GM12878 (cell line): ENCODE data around the gene DHRS1. TPM values are rescaled to one million over a fixed set of nuclear protein-coding genes. Genes with fewer than 3 reads are reported as not detected.

ENCODE experiments used
- ATAC-seq: fragments of 200-7000 bp; cut with Tn5 transposase; 3 replicates; pipeline ENCODE4 v1.9.1; 2020; ENCODE audit warnings: mild to moderate bottlenecking, moderate library complexity
- BruUV-seq: library from RNA; stranded (reverse); fragments of 400-500 nt; replicated peaks from 2 replicates; lab custom pipeline; 2021; lab: Mats Ljungman, UMichigan
- CTCF ChIA-PET: fragments of 300-600 bp; sonication (Branson Sonifier 250); formaldehyde crosslinking; extraction: SDS; loops from one replicate; lab custom pipeline; 2021; ENCODE audit warnings: inconsistent platforms; lab: Yijun Ruan, JAX
- POLR2A ChIA-PET: fragments of 350-600 bp; formaldehyde crosslinking; extraction: SDS; loops from one replicate; lab custom pipeline; 2021; ENCODE audit warnings: inconsistent platforms; lab: Charles Lee
- RAD21 ChIA-PET: fragments of 300-600 bp; sonication (Branson Sonifier 250); formaldehyde crosslinking; loops from one replicate; lab custom pipeline; 2023; ENCODE audit warnings: antibody characterized with exemption; ENCODE audit not compliant: unreplicated experiment; lab: Charles Lee
- SMC1A ChIA-PET: fragments of 300-600 bp; sonication (Branson Sonifier 250); formaldehyde crosslinking; loops from one replicate; lab custom pipeline; 2023; ENCODE audit not compliant: unreplicated experiment, uncharacterized antibody; lab: Charles Lee
- DNase-seq: peaks from one replicate; pipeline ENCODE4 v3.0.0-alpha.2; 2011; ENCODE audit warnings: low read depth, low spot score
- FAIRE-seq: peaks from 3 replicates; lab custom pipeline; 2011; peaks lifted over from hg19 to GRCh38; lab: Jason Lieb, UNC
- H2AFZ ChIP-seq: 2 replicates; pipeline ENCODE4 v1.6.0; 2011; ENCODE audit warnings: low read depth, low read length, control low read depth; ENCODE audit not compliant: control insufficient read depth
- H3K27ac ChIP-seq: 2 replicates; pipeline ENCODE4 v1.5.1; 2011; ENCODE audit warnings: control low read depth; ENCODE audit not compliant: control insufficient read depth, insufficient read depth
- H3K27me3 ChIP-seq, 2 experiments: replicated peaks in 1 of 2; 2 replicates each; pipeline versions ENCODE4 v1.6.0 to v1.6.1; 2011; ENCODE audit warnings: low read length in 1 of 2; ENCODE audit not compliant: control insufficient read depth in 2 of 2, insufficient read depth in 2 of 2
- H3K36me3 ChIP-seq, 2 experiments: 2 replicates each; pipeline ENCODE4 v1.5.1; 2011; ENCODE audit warnings: low read length in 1 of 2; ENCODE audit not compliant: control insufficient read depth in 2 of 2, insufficient read depth in 2 of 2
- H3K4me1 ChIP-seq: 2 replicates; pipeline ENCODE4 v1.6.1; 2011; ENCODE audit warnings: mild to moderate bottlenecking, low read length, moderate library complexity, mixed read lengths; ENCODE audit not compliant: control insufficient read depth, insufficient read depth
- H3K4me2 ChIP-seq: 2 replicates; pipeline ENCODE4 v1.6.0; 2011; ENCODE audit warnings: control low read depth; ENCODE audit not compliant: control insufficient read depth, insufficient read depth
- H3K4me3 ChIP-seq: fragments of 200-600 bp; sonication (generic); 2 replicates; pipeline ENCODE4 v1.5.1; 2016
- H3K79me2 ChIP-seq: 2 replicates; pipeline ENCODE4 v1.6.0; 2011; ENCODE audit warnings: low read length; ENCODE audit not compliant: control insufficient read depth, insufficient read depth
- H3K9ac ChIP-seq: 2 replicates; pipeline ENCODE4 v1.8.0; 2011; ENCODE audit warnings: low read length, control low read depth, mixed read lengths; ENCODE audit not compliant: control insufficient read depth, insufficient read depth
- H3K9me3 ChIP-seq: replicated peaks from 3 replicates; pipeline ENCODE4 v1.5.1; 2011; ENCODE audit warnings: mild to moderate bottlenecking, low read length; ENCODE audit not compliant: control insufficient read depth, insufficient read depth
- H4K20me1 ChIP-seq: 2 replicates; pipeline ENCODE4 v1.6.0; 2011; ENCODE audit not compliant: control insufficient read depth, insufficient read depth
- BACH1 ChIP-seq: fragments of 450-650 bp; IDR thresholded peaks from 2 replicates; pipeline ENCODE4 v1.6.1; 2017; ENCODE audit warnings: mild to moderate bottlenecking, borderline replicate concordance
- IRF5 ChIP-seq: fragments of 450-650 bp; IDR thresholded peaks from 2 replicates; pipeline ENCODE4 v1.6.1; 2017; ENCODE audit warnings: borderline replicate concordance
- PAX5 ChIP-seq: IDR thresholded peaks from 2 replicates; pipeline ENCODE4 v1.6.1; 2011; ENCODE audit warnings: low read depth, low read length, borderline replicate concordance
- RAD51 ChIP-seq: fragments of 450-650 bp; IDR thresholded peaks from 2 replicates; pipeline ENCODE4 v1.6.1; 2016; ENCODE audit warnings: moderate library complexity, mild to moderate bottlenecking, inconsistent platforms
- TARDBP ChIP-seq: IDR thresholded peaks from 2 replicates; pipeline ENCODE4 v1.6.1; 2016; ENCODE audit warnings: borderline replicate concordance
- WGBS: methylation state at CpG from one replicate; pipeline ENCODE4 v1.1.6; 2016; ENCODE audit warnings: low lambda C conversion rate; ENCODE audit not compliant: insufficient replicate concordance, insufficient coverage; ENCODE audit errors: missing lambda C conversion rate; 5-methylcytosine and 5-hydroxymethylcytosine counted together
- in situ Hi-C: fragments of 300-500 bp; cut with MboI; formaldehyde crosslinking; loops from 9 replicates; pipeline ENCODE4 v1.14.3; 2018; ENCODE audit warnings: mixed read lengths
- intact Hi-C: fragments of 100-400 bp; cut with micrococcal nuclease; formaldehyde crosslinking; loops from one replicate; pipeline ENCODE4 v1.14.2; 2022; ENCODE audit not compliant: unreplicated experiment
- polyA plus RNA-seq, 11 experiments: library from polyadenylated mRNA; depleted of rRNA in 4 of 11; unstranded in 6 of 11; stranded (reverse) in 5 of 11; fragments of >200 nt; fragmentation: Nextera tagmentation in 4 of 11; fragmentation: Illumina TruSeq in 1 of 11; extraction: Ambion mirVana in 4 of 11; extraction: Trizol in 1 of 11; gene quantifications; 1 replicate in 1 of 11; 2 replicates in 10 of 11; pipeline versions ENCODE4 v1.2.1 to v1.2.3, GENCODE V29; 2011 to 2016; ENCODE audit warnings: inconsistent platforms in 2 of 11, missing spikeins in 2 of 11, low read depth in 1 of 11
- total RNA-seq, 4 experiments: library from RNA; depleted of rRNA in 3 of 4; stranded (reverse); fragments of >200 nt in 3 of 4; fragmentation: Illumina TruSeq in 1 of 4; extraction: Trizol in 1 of 4; gene quantifications; 2 replicates each; pipeline versions ENCODE4 v1.2.1 to v1.2.3, GENCODE V29; 2013 to 2021

DHRS1 gene
- total and polyA plus RNA-seq, 10 of the 15 experiments (the other 5 are each of a cell fraction or from before 2014, with no cell fraction given) = 12.1 to 45.0 (median 25.7) TPM

GRCh38 chr14:24329073-24329663, 29.6 kb upstream of the DHRS1 start:
- Histone ChIP-seq H3K27ac (no peak overlapping the region), H3K27me3 (peaks cover 2 to 6% of the 10 kb centered on the region in 2 experiments; a peak in 3 of 4 replicates), H3K4me2 (no peak overlapping the region), H3K4me3 (no peak overlapping the region), H3K9me3 (no peaks in the 10 kb centered on the region), H3K36me3 (no peaks in the 10 kb centered on the region), H3K9ac (no peak overlapping the region), H4K20me1 (no peaks in the 10 kb centered on the region), H2AFZ (no peak overlapping the region), H3K79me2 (no peaks in the 10 kb centered on the region), H3K4me1 (peaks cover 15% of the 10 kb centered on the region)
- SMC1A ChIA-PET = interaction anchor here (0.9 to 2.1 kb wide), 2 partner anchors 102 to 108 kb away, joined by 4 to 11 read pairs; no protein-coding TSS in a partner anchor
- in situ Hi-C loops = no loop called here
- TF ChIP-seq BACH1 (no peak), TARDBP (no peak), IRF5 (no peak), RAD51 (no peak), PAX5 (no peak)
- BruUV-seq = no TSS peak
- DNase-seq (no peak), FAIRE-seq (no peak), ATAC-seq (no peak)
- RAD21 ChIA-PET = interaction anchor here (3.9 kb wide), 1 partner anchor 102 kb away, joined by 26 read pairs; no protein-coding TSS in a partner anchor
- CTCF ChIA-PET = interaction anchor here (0.8 to 16.6 kb wide), 6 partner anchors 10 to 110 kb away, joined by 3 to 452 read pairs (median 13); partner anchors contain the start of genes CBLN3, KHNYN, RIPK3 and SDR39U1
- intact Hi-C loops = no loop called here
- POLR2A ChIA-PET = no interaction called here
- 55% methylated on average over 12 of the region's 12 CpGs for WGBS
